HepG2 (cell line): Measurements from ENCODE around the gene NRSN2. TPM values are rescaled to one million over a fixed set of nuclear protein-coding genes. Genes with fewer than 3 reads are reported as not detected.

Experiments
- CREB1 ChIP-seq, 2 experiments: fragments of 450-650 bp in 1 of 2; IDR thresholded peaks; 2 replicates each; pipeline ENCODE4 v1.6.1; 2016 to 2017; ENCODE audit warnings: control low read depth in 1 of 2, mild to moderate bottlenecking in 1 of 2, missing compliant biosample characterization in 1 of 2, missing genetic modification characterization in 1 of 2
- DNMT3B ChIP-seq: conservative IDR thresholded peaks from 2 replicates; pipeline ENCODE4 v1.6.1; 2016; ENCODE audit warnings: missing biosample characterization, control low read depth
- HMG20B ChIP-seq: conservative IDR thresholded peaks from 2 replicates; pipeline ENCODE4 v1.6.1; 2016; ENCODE audit warnings: missing genetic modification reagents, missing compliant biosample characterization
- KDM1A ChIP-seq: IDR thresholded peaks from 2 replicates; pipeline ENCODE4 v1.6.1; 2016; ENCODE audit warnings: missing compliant biosample characterization
- KDM2A ChIP-seq: sonication (generic); formaldehyde crosslinking; IDR thresholded peaks from 2 replicates; pipeline ENCODE4 v1.4.0; 2020; ENCODE audit warnings: low read depth, missing genetic modification reagents, borderline replicate concordance
- KDM6A ChIP-seq: IDR thresholded peaks from 2 replicates; pipeline ENCODE4 v1.6.1; 2016; ENCODE audit warnings: low read depth
- MED13 ChIP-seq: sonication (generic); formaldehyde crosslinking; IDR thresholded peaks from 2 replicates; pipeline ENCODE4 v1.5.0; 2020; ENCODE audit warnings: missing genetic modification reagents
- NFATC3 ChIP-seq: sonication (generic); formaldehyde crosslinking; IDR thresholded peaks from 2 replicates; pipeline ENCODE4 v1.5.1; 2020; ENCODE audit warnings: mild to moderate bottlenecking, missing genetic modification reagents
- PAWR ChIP-seq: sonication (generic); formaldehyde crosslinking; IDR thresholded peaks from 2 replicates; pipeline ENCODE4 v1.4.0; 2020; ENCODE audit warnings: missing genetic modification reagents, mild to moderate bottlenecking, borderline replicate concordance
- PAX8 ChIP-seq: sonication (generic); formaldehyde crosslinking; IDR thresholded peaks from 2 replicates; pipeline ENCODE4 v1.8.0; 2022; ENCODE audit warnings: mild to moderate bottlenecking, missing genetic modification reagents, borderline replicate concordance
- RFXANK ChIP-seq: IDR thresholded peaks from 2 replicates; pipeline ENCODE4 v1.6.1; 2016
- SIN3A ChIP-seq: IDR thresholded peaks from 2 replicates; pipeline ENCODE4 v1.6.1; 2011; ENCODE audit warnings: low read depth, mild to moderate bottlenecking, control low read depth, low read length, borderline replicate concordance
- SSRP1 ChIP-seq: IDR thresholded peaks from 2 replicates; pipeline ENCODE4 v1.6.1; 2016; ENCODE audit warnings: control low read depth
- TBP ChIP-seq: sonication (generic); formaldehyde crosslinking; IDR thresholded peaks from 2 replicates; pipeline ENCODE4 v1.5.0; 2020; ENCODE audit warnings: missing genetic modification reagents
- XRCC5 ChIP-seq: fragments of 200-400 bp; formaldehyde crosslinking; optimal IDR thresholded peaks from 2 replicates; pipeline ENCODE3; 2017; ENCODE audit warnings: mild to moderate bottlenecking, low read length
- ZBTB21 ChIP-seq: sonication (generic); formaldehyde crosslinking; IDR thresholded peaks from 2 replicates; pipeline ENCODE4 v1.4.0; 2020; ENCODE audit warnings: missing genetic modification reagents
- ZBTB38 ChIP-seq: sonication (generic); formaldehyde crosslinking; IDR thresholded peaks from 2 replicates; pipeline ENCODE4 v1.5.1; 2020; ENCODE audit warnings: mild to moderate bottlenecking, missing genetic modification reagents
- ZMAT3 ChIP-seq: sonication (generic); formaldehyde crosslinking; conservative IDR thresholded peaks from 2 replicates; pipeline ENCODE4 v1.7.0; 2021; ENCODE audit warnings: missing genetic modification reagents
- ZNF441 ChIP-seq: sonication (generic); formaldehyde crosslinking; IDR thresholded peaks from 2 replicates; pipeline ENCODE4 v1.7.0; 2021; ENCODE audit warnings: missing genetic modification reagents, borderline replicate concordance
- ZNF446 ChIP-seq: sonication (generic); formaldehyde crosslinking; IDR thresholded peaks from 2 replicates; pipeline ENCODE4 v1.5.0; 2020; ENCODE audit warnings: mild to moderate bottlenecking, missing genetic modification reagents
- ZNF543 ChIP-seq: sonication (generic); formaldehyde crosslinking; IDR thresholded peaks from 2 replicates; pipeline ENCODE4 v1.4.0; 2020; ENCODE audit warnings: mild to moderate bottlenecking, missing genetic modification reagents
- ZNF570 ChIP-seq: sonication (generic); formaldehyde crosslinking; IDR thresholded peaks from 2 replicates; pipeline ENCODE4 v1.4.0; 2020; ENCODE audit warnings: mild to moderate bottlenecking, missing genetic modification reagents, borderline replicate concordance
- ZNF672 ChIP-seq: sonication (generic); formaldehyde crosslinking; IDR thresholded peaks from 2 replicates; pipeline ENCODE4 v1.8.1; 2022; ENCODE audit warnings: missing genetic modification reagents
- ZNF816 ChIP-seq: sonication (generic); formaldehyde crosslinking; IDR thresholded peaks from 2 replicates; pipeline ENCODE4 v1.8.0; 2022; ENCODE audit warnings: missing genetic modification reagents, mild to moderate bottlenecking, borderline replicate concordance
- polyA plus RNA-seq, 8 experiments: library from polyadenylated mRNA; depleted of rRNA in 3 of 8; stranded (reverse) in 7 of 8; unstranded in 1 of 8; fragments of >200 nt; fragmentation: Illumina TruSeq in 4 of 8; extraction: Trizol in 4 of 8; gene quantifications; 2 replicates each; pipeline versions ENCODE4 v1.2.1 to v1.2.3, GENCODE V29; 2011 to 2016; ENCODE audit warnings: low read depth in 4 of 8, missing spikeins in 1 of 8, mixed read lengths in 1 of 8; ENCODE audit not compliant: insufficient read depth in 1 of 8
- total RNA-seq, 5 experiments: library from RNA; depleted of rRNA; stranded (reverse); fragments of >200 nt; fragmentation: Illumina TruSeq; extraction: Trizol; gene quantifications; 2 replicates each; pipeline ENCODE4 v1.2.3, GENCODE V29; 2016; ENCODE audit warnings: low read depth in 1 of 5
- TF ChIP-seq, protein P1 (sequence below): sonication (generic); formaldehyde crosslinking; IDR thresholded peaks from 2 replicates; pipeline ENCODE4 v1.9.0; 2021; ENCODE audit warnings: missing genetic modification reagents, mild to moderate bottlenecking, borderline replicate concordance
- TF ChIP-seq, protein P2 (sequence below): sonication (generic); formaldehyde crosslinking; IDR thresholded peaks from 2 replicates; pipeline ENCODE4 v1.5.0; 2020; ENCODE audit warnings: mild to moderate bottlenecking, missing genetic modification reagents
- TF ChIP-seq, protein P3 (sequence below): sonication (generic); formaldehyde crosslinking; IDR thresholded peaks from 2 replicates; pipeline ENCODE4 v1.8.0; 2022; ENCODE audit warnings: low read depth, missing genetic modification reagents

Gene NRSN2
- total and polyA plus RNA-seq, 2 of the 13 experiments (the other 11 are each of a cell fraction or from before 2014, with no cell fraction given), result 32.3 to 49.4 TPM

DNA sequence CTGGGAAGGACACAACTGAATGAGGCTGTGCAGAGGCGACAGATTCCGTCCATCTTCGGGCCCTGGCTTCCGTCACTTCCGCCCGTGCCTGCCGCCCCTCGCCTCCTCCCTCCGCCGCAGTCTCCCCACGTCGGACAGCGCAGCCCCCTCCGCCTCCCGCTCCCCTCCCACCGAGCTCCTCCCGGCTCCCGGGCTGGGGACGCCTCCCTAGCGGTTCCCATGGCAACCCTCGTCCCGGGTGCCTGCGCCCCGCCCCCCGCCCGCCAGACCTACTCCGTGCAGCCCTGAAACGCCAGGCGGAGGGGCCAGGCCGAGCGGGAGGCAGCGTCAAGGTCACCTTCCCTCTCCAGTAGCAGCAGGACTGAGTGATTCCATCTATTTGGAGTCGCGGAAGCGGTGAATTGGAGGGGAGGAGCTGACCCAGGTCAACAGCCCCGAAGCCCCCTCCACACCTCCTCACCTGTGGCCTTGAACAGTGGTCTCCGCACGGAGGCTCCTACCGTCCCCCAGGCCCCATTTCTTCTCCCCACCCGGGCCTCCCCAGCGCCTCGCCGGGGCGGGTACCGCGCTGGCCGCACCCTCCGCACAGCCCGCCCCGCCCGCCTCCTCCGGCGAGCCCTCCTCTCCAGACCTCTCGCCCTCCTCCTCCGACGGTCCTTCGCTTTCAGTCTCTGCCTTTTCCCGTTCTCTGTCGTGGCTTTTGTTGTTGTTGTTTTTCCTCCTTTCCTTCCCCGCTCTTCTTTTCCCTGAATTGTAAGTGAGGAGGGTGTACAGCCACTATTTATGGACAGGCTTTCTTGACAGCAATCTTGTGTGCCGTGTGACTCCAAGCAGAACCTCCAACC, 951 bp downstream of the NRSN2 start (continued):
- TF ChIP-seq ZBTB38 (CRISPR knock-in tag) (peak; percentile 88; the same call in 1 of the 2 replicates), SIN3A (peak; percentile 98), XRCC5 (peak; percentile 93), DNMT3B (CRISPR knock-in tag) (peak; percentile 72; the same call in 1 of the 2 replicates), PAX8 (0 out of 2 replicates have a peak, but pooled peaks have one; percentile 40), PAWR (CRISPR knock-in tag) (no peak; the same call in 1 of the 2 replicates), KDM6A (CRISPR knock-in tag) (peak; percentile 98), CREB1 (IDR thresholded peaks at IDR 0.05) (peak; percentile 90), CREB1 (CRISPR knock-in tag; IDR thresholded peaks at IDR 0.05) (no peak), ZNF441 (CRISPR knock-in tag) (peak; percentile 79; the same call in 1 of the 2 replicates), NFATC3 (CRISPR knock-in tag) (0 out of 2 replicates have a peak, but pooled peaks have one; percentile 66), HMG20B (CRISPR knock-in tag) (peak; percentile 84), RFXANK (CRISPR knock-in tag) (peak; percentile 77; the same call in 1 of the 2 replicates), ZNF672 (CRISPR knock-in tag) (0 out of 2 replicates have a peak, but pooled peaks have one; percentile 75), TBP (0 out of 2 replicates have a peak, but pooled peaks have one; percentile 95), ZNF446 (CRISPR knock-in tag) (no peak), ZNF816 (CRISPR knock-in tag) (peak; percentile 89; the same call in 1 of the 2 replicates), MED13 (CRISPR knock-in tag) (peak; percentile 97), ZBTB21 (CRISPR knock-in tag) (peak; percentile 72), KDM2A (CRISPR knock-in tag) (peak; percentile 97), ZNF570 (CRISPR knock-in tag) (no peak), ZMAT3 (peak; percentile 23; the same call in 1 of the 2 replicates), ZNF543 (CRISPR knock-in tag) (peak; percentile 89; the same call in 1 of the 2 replicates), SSRP1 (CRISPR knock-in tag) (peak; percentile 99), KDM1A (CRISPR knock-in tag) (peak; percentile 75; the same call in 1 of the 2 replicates)
- TF ChIP-seq, protein P1, sequence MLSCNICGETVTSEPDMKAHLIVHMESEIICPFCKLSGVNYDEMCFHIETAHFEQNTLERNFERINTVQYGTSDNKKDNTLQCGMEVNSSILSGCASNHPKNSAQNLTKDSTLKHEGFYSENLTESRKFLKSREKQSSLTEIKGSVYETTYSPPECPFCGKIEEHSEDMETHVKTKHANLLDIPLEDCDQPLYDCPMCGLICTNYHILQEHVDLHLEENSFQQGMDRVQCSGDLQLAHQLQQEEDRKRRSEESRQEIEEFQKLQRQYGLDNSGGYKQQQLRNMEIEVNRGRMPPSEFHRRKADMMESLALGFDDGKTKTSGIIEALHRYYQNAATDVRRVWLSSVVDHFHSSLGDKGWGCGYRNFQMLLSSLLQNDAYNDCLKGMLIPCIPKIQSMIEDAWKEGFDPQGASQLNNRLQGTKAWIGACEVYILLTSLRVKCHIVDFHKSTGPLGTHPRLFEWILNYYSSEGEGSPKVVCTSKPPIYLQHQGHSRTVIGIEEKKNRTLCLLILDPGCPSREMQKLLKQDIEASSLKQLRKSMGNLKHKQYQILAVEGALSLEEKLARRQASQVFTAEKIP (CRISPR knock-in tag), result no peak
- TF ChIP-seq, protein P2, sequence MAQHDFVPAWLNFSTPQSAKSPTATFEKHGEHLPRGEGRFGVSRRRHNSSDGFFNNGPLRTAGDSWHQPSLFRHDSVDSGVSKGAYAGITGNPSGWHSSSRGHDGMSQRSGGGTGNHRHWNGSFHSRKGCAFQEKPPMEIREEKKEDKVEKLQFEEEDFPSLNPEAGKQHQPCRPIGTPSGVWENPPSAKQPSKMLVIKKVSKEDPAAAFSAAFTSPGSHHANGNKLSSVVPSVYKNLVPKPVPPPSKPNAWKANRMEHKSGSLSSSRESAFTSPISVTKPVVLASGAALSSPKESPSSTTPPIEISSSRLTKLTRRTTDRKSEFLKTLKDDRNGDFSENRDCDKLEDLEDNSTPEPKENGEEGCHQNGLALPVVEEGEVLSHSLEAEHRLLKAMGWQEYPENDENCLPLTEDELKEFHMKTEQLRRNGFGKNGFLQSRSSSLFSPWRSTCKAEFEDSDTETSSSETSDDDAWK (CRISPR knock-in tag), result no peak
- TF ChIP-seq, protein P3, sequence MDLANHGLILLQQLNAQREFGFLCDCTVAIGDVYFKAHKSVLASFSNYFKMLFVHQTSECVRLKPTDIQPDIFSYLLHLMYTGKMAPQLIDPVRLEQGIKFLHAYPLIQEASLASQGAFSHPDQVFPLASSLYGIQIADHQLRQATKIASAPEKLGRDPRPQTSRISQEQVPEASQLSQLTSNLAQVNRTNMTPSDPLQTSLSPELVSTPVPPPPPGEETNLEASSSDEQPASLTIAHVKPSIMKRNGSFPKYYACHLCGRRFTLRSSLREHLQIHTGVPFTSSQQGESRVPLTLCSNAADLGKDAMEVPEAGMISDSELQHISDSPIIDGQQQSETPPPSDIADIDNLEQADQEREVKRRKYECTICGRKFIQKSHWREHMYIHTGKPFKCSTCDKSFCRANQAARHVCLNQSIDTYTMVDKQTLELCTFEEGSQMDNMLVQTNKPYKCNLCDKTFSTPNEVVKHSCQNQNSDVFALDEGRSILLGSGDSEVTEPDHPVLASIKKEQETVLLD (CRISPR knock-in tag), result peak; percentile 99
